H9 (cell line): ENCODE data around the gene TMIGD3. TPM values are rescaled to one million over a fixed set of nuclear protein-coding genes. Genes with fewer than 3 reads are reported as not detected.

Experiments used
- DNase-seq: peaks from one replicate; pipeline ENCODE4 v3.0.0-alpha.2; 2017
- H2AFZ ChIP-seq: one replicate; pipeline ENCODE4 v1.6.1; 2013; ENCODE audit warnings: mild to moderate bottlenecking, low read length, control low read depth, moderate library complexity
- H2AK5ac ChIP-seq: 2 replicates; pipeline ENCODE4 v1.6.1; 2013; ENCODE audit warnings: low read length, control low read depth, mixed read lengths; ENCODE audit not compliant: insufficient read length
- H2BK120ac ChIP-seq: one replicate; pipeline ENCODE4 v1.6.1; 2013; ENCODE audit warnings: low read depth, mild to moderate bottlenecking, low read length, control low read depth, inconsistent platforms; ENCODE audit not compliant: poor library complexity, severe bottlenecking
- H2BK12ac ChIP-seq: 2 replicates; pipeline ENCODE4 v1.6.1; 2013; ENCODE audit warnings: low read length, control low read depth, mixed read lengths, low read depth; ENCODE audit not compliant: insufficient read length
- H2BK15ac ChIP-seq: 2 replicates; pipeline ENCODE4 v1.6.1; 2013; ENCODE audit warnings: low read depth, low read length, control low read depth
- H2BK20ac ChIP-seq: one replicate; pipeline ENCODE4 v1.6.1; 2013; ENCODE audit warnings: low read depth, mild to moderate bottlenecking, low read length, control low read depth, inconsistent platforms; ENCODE audit not compliant: poor library complexity, severe bottlenecking
- H2BK5ac ChIP-seq: 2 replicates; pipeline ENCODE4 v1.6.1; 2013; ENCODE audit warnings: low read length, control low read depth, mixed read lengths; ENCODE audit not compliant: insufficient read length
- H3K14ac ChIP-seq: 2 replicates; pipeline ENCODE4 v1.6.1; 2013; ENCODE audit warnings: low read length, control low read depth; ENCODE audit not compliant: insufficient read depth
- H3K18ac ChIP-seq: 2 replicates; pipeline ENCODE4 v1.6.1; 2013; ENCODE audit warnings: low read depth, mild to moderate bottlenecking, mixed read lengths, low read length, control low read depth; ENCODE audit not compliant: insufficient read length
- H3K23ac ChIP-seq: 2 replicates; pipeline ENCODE4 v1.6.1; 2013; ENCODE audit warnings: low read length, control low read depth, mixed read lengths, low read depth; ENCODE audit not compliant: insufficient read length
- H3K23me2 ChIP-seq: 2 replicates; pipeline ENCODE4 v1.6.1; 2013; ENCODE audit warnings: low read depth, mild to moderate bottlenecking, mixed read lengths, low read length, control low read depth; ENCODE audit not compliant: insufficient read length, poor library complexity, severe bottlenecking
- H3K27ac ChIP-seq: 2 replicates; pipeline ENCODE4 v1.5.1; 2013; ENCODE audit warnings: low read length, control low read depth, mixed read lengths, low read depth; ENCODE audit not compliant: insufficient read length
- H3K27me3 ChIP-seq: 2 replicates; pipeline ENCODE4 v1.6.1; 2013; ENCODE audit warnings: low read length, control low read depth, inconsistent platforms; ENCODE audit not compliant: insufficient read depth
- H3K4ac ChIP-seq: 2 replicates; pipeline ENCODE4 v1.6.1; 2013; ENCODE audit warnings: low read depth, mild to moderate bottlenecking, control low read depth, inconsistent platforms, low read length, moderate library complexity
- H3K4me1 ChIP-seq: 2 replicates; pipeline ENCODE4 v1.6.1; 2013; ENCODE audit warnings: low read length, control low read depth, inconsistent platforms; ENCODE audit not compliant: insufficient read depth
- H3K4me2 ChIP-seq: 2 replicates; pipeline ENCODE4 v1.6.1; 2013; ENCODE audit warnings: low read length, control low read depth, mixed read lengths; ENCODE audit not compliant: insufficient read length, insufficient read depth
- H3K56ac ChIP-seq: 2 replicates; pipeline ENCODE4 v1.6.1; 2013; ENCODE audit warnings: low read depth, mild to moderate bottlenecking, mixed read lengths, low read length, control low read depth; ENCODE audit not compliant: insufficient read length
- H3K79me1 ChIP-seq: 2 replicates; pipeline ENCODE4 v1.6.1; 2013; ENCODE audit warnings: low read depth, mild to moderate bottlenecking, moderate library complexity, low read length, control low read depth, inconsistent platforms; ENCODE audit not compliant: insufficient read depth, poor library complexity, severe bottlenecking
- H3K79me2 ChIP-seq: 2 replicates; pipeline ENCODE4 v1.6.1; 2013; ENCODE audit warnings: low read length, control low read depth, inconsistent platforms; ENCODE audit not compliant: insufficient read depth
- H3K9ac ChIP-seq: 2 replicates; pipeline ENCODE4 v1.6.1; 2013; ENCODE audit warnings: low read length, control low read depth, mixed read lengths; ENCODE audit not compliant: insufficient read length; ENCODE audit errors: extremely low read depth
- H3K9me3 ChIP-seq: one replicate; pipeline ENCODE4 v1.6.1; 2013; ENCODE audit warnings: low read depth, low read length, inconsistent platforms; ENCODE audit not compliant: control insufficient read depth
- H3T11ph ChIP-seq: one replicate; pipeline ENCODE4 v1.6.1; 2013; ENCODE audit warnings: mild to moderate bottlenecking, low read length, control low read depth, inconsistent platforms
- H4K20me1 ChIP-seq: one replicate; pipeline ENCODE4 v1.6.1; 2013; ENCODE audit not compliant: control insufficient read depth, insufficient read length, insufficient read depth
- H4K5ac ChIP-seq: 2 replicates; pipeline ENCODE4 v1.6.1; 2013; ENCODE audit warnings: low read depth, mild to moderate bottlenecking, mixed read lengths, low read length, control low read depth; ENCODE audit not compliant: insufficient read length
- H4K8ac ChIP-seq: replicated peaks from 2 replicates; pipeline ENCODE4 v1.6.1; 2013; ENCODE audit warnings: low read length, control low read depth, mixed read lengths, low read depth; ENCODE audit not compliant: insufficient read length
- H4K91ac ChIP-seq: 2 replicates; pipeline ENCODE4 v1.6.1; 2013; ENCODE audit warnings: low read depth, mild to moderate bottlenecking, moderate library complexity, mixed read lengths, low read length, control low read depth; ENCODE audit not compliant: insufficient read length
- H3K27ac Mint-ChIP-seq, 3 experiments: 2 replicates in 2 of 3; 3 replicates in 1 of 3; pipeline ENCODE4 v1.8.0; 2020 to 2021; ENCODE audit warnings: mixed read lengths in 3 of 3, mild to moderate bottlenecking in 1 of 3, moderate library complexity in 1 of 3
- H3K27me3 Mint-ChIP-seq: 2 replicates; pipeline ENCODE4 v1.8.0; 2021; ENCODE audit warnings: low read depth, mild to moderate bottlenecking, moderate library complexity, mixed read lengths
- H3K36me3 Mint-ChIP-seq, 3 experiments: 2 replicates in 2 of 3; 3 replicates in 1 of 3; pipeline ENCODE4 v1.8.0; 2020 to 2021; ENCODE audit warnings: low read depth in 3 of 3, mixed read lengths in 3 of 3; ENCODE audit not compliant: insufficient read depth in 1 of 3
- H3K4me1 Mint-ChIP-seq, 2 experiments: 2 replicates each; pipeline ENCODE4 v1.8.0; 2020; ENCODE audit warnings: mixed read lengths in 2 of 2
- H3K4me3 Mint-ChIP-seq, 2 experiments: 2 replicates in 1 of 2; 3 replicates in 1 of 2; pipeline ENCODE4 v1.8.0; 2020 to 2021; ENCODE audit warnings: mild to moderate bottlenecking in 2 of 2, mixed read lengths in 2 of 2, moderate library complexity in 1 of 2
- H3K9me3 Mint-ChIP-seq, 2 experiments: 2 replicates in 1 of 2; 3 replicates in 1 of 2; pipeline ENCODE4 v1.8.0; 2020; ENCODE audit warnings: mild to moderate bottlenecking in 2 of 2, mixed read lengths in 2 of 2, moderate library complexity in 1 of 2
- CTCF ChIP-seq: fragments of 200-600 bp; sonication (generic); conservative IDR thresholded peaks from 3 replicates; pipeline ENCODE4 v1.8.0; 2021; ENCODE audit warnings: antibody characterized with exemption, mild to moderate bottlenecking
- WGBS: extraction: QIAGEN DNeasy Blood & Tissue Kit; methylation state at CpG from one replicate; pipeline ENCODE4 v1.1.7; 2013; ENCODE audit warnings: missing lambda C conversion rate, low lambda C conversion rate, mixed read lengths; ENCODE audit not compliant: insufficient read length; ENCODE audit errors: extremely low coverage; 5-methylcytosine and 5-hydroxymethylcytosine counted together
- total RNA-seq: library from RNA; stranded (reverse); gene quantifications from 2 replicates; pipeline ENCODE4 v1.2.1, GENCODE V29; 2021

TMIGD3 gene
- total RNA-seq, 1 experiment from 2014 or later, result not detected

- no CpG with 5 or more reads among the region's 3 CpGs for WGBS
- DNase-seq, result no peak
- Histone ChIP-seq H4K5ac (no peak overlapping the region), H3K79me1 (no peaks in the 10 kb centered on the region), H3K23me2 (no peaks in the 10 kb centered on the region), H3K4ac (no peak overlapping the region), H3K27me3 (no peaks in the 10 kb centered on the region), H3K27ac (no peak overlapping the region), H2BK12ac (no peak overlapping the region), H4K91ac (no peak overlapping the region), H2BK5ac (no peak overlapping the region), H4K8ac (no peak overlapping the region), H2BK20ac (no peak overlapping the region), H2AFZ (no peak overlapping the region), H3K23ac (no peak overlapping the region), H3K4me2 (no peak overlapping the region), H3T11ph (no peak overlapping the region), H3K56ac (no peak overlapping the region), H3K9ac (no peak overlapping the region), H2BK120ac (no peak overlapping the region), H2BK15ac (no peak overlapping the region), H4K20me1 (no peaks in the 10 kb centered on the region), H3K14ac (no peak overlapping the region), H3K18ac (no peak overlapping the region), H3K79me2 (no peaks in the 10 kb centered on the region), H3K4me1 (no peaks in the 10 kb centered on the region), H3K9me3 (no peaks in the 10 kb centered on the region), H2AK5ac (no peak overlapping the region)
- no peak for TF ChIP-seq CTCF
- no peak overlapping the region for H3K27ac Mint-ChIP-seq
- H3K9me3 Mint-ChIP-seq, result no peaks in the 10 kb centered on the region
- H3K4me1 Mint-ChIP-seq, result no peaks in the 10 kb centered on the region
- peaks cover 5% of the 10 kb centered on the region for H3K27me3 Mint-ChIP-seq
- H3K4me3 Mint-ChIP-seq, result no peak overlapping the region
- peaks cover 25 to 39% (median 30%) of the 10 kb centered on the region in 3 experiments; a peak in 6 of 7 replicates for H3K36me3 Mint-ChIP-seq
Measured at GRCh38 chr1:111436726-111437125, 66.7 kb downstream of the TMIGD3 start.

Other genes starting within 250 kb of the TMIGD3 start
- not detected in 2 replicates for gene CHIA, start 212.8 kb downstream of the TMIGD3 start, total RNA-seq
- gene OVGP1, start 75.9 kb downstream of the TMIGD3 start, total RNA-seq, result 0.92 and 1.2 TPM in 2 replicates
- gene WDR77, start 54.4 kb downstream of the TMIGD3 start, total RNA-seq, result 70.9 and 74.2 TPM in 2 replicates
- gene ATP5PB, start 54.2 kb downstream of the TMIGD3 start, total RNA-seq, result 250 and 271 TPM in 2 replicates
- gene C1orf162, start 29.6 kb downstream of the TMIGD3 start, total RNA-seq, result 0.35 TPM in 1 of 2 replicates, not detected in the other
- not detected in 2 replicates for gene ADORA3, start within 50 bp of the TMIGD3 start, total RNA-seq
- gene RAP1A, start 116.2 kb upstream of the TMIGD3 start, total RNA-seq, result 26.7 and 28.3 TPM in 2 replicates
- 11.9 and 12.3 TPM in 2 replicates for gene INKA2, start 235.8 kb upstream of the TMIGD3 start, total RNA-seq